Measurements from ENCODE around the gene ZNF862.

The ZNF862 gene

DNA sequence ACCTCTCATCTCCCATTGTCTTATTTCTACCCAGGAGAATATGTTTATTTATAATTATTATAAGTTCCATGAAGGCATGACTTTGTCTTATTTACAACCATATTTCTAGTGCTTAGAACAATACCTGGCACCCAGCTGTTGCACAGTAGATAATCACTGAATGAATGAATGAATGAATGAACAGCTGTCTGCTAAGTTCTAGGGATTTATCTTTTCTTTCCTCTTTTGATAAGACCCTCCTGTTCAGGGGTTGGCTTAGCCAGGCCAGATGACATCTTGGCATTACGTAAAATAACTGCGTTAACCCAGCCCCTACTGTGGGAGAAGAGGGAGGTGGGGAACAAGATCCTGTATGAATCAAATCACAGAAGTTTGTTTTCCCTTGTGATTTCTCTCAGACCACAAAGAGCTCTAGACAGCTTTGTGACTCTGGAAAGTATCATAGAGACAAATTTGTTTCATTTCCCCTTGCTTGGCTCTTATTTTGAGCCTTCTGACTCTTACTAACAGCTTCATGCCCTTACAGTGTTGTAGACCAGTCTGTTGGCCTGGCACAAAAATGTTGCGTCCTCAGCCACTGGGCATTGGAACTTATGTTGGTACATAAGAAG lies 8.4 kb downstream of the ZNF862 start:
- DNase-seq: no peak

DNA sequence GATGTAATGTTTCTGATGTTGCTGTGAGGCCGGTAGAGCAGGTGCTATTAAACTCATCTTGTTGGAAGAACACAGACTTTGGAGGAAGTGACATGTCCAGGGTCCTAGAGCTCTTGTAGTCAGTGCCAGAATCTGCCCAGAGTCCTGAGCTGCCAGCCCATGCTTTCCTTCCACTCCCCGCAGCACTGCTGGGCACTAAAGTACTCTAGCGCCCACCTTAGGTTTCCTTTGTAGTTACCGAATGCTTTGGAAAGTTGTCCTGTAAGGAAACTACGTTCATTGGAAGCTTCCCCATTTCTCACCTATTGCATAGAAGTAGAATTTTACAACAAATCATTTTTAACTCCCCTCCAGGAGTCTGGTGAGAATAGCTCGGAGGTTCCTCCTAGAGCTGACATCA lies 11.0 kb downstream of the ZNF862 start:
- DNase-seq: no peak

DNA sequence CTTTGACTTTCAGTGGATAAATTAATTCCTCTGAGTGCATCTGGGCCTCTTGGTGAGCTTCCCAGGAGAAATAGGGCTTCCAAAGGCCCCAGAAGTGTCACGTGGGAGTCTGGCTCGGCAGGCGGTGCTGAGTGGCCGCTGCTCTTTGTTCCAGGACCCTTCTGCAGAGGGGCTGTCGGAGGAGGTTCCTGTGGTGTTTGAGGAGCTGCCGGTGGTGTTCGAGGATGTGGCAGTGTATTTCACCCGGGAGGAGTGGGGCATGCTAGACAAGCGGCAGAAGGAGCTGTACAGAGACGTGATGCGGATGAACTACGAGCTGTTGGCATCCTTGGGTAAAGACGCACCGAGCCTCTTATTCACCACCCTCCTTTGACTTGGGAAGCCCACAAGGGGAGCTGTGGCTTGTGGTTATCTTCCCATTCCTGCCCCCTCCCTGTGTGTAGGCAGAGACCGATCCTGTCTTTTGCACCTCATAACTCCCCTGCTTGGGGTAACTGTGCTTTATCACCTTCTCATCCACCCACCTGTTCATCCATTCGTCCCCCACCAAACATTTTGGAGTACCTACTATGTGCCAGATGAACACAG lies 11.9 kb downstream of the ZNF862 start:
- DNase-seq: no peak

DNA sequence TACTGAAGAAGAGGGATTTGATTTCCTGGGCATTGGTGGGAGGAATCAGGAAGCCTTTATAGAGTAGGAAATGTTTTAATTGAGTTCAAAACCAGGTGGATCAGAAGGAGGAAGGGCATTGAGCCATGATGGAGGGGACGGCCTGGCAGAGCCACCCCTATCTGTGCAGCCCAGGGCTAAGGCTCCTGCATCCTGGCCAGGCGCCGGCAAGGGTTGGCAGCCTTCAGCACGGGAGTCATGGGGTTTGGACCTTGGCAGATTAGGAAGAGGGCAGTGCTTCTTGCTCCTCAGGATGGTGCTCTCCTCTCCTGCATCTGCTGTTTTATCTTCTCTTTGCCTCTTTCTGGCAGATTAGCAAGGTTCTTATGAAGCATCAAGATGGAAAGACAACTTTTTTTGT lies 12.5 kb downstream of the ZNF862 start:
- no peak for DNase-seq

DNA sequence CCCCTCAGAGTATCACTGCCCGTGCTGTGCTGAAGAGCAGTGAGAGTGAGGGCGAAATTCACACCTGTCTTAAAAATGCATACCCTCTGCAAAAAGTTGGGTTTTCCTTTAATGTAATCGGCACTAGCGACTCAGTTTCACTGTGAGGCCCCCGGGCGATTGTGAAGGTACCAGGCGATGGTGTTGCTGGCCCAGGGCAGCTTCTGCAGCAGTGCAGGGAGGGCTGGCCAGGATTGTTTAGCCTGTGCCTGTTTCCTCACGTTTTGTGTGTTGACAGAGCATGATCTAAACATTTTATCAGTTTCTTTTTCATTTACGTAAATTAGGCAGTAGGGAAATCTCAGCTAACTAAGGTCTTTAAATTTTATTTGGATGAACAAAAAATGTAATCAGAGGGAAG lies 13.3 kb downstream of the ZNF862 start:
- DNase-seq: no peak

DNA sequence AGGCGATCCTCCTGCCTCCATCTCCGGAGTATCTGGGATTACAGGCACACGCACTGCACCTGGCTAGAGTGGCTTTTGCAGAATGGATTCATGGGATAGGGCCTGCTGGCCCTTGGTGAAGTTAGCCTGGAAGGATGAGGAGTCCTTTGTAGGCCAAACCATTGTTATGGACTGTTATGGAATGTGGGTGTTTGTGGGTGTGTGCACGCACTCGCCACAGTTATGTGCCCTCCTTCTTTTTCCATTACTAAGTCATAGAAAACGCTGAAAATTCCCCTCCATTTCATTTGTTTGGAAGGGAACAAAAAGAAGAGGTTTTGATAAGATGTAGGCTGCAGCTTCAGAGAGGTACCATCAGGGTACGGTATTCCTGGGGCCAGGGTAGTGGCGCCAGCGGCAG lies 15.0 kb downstream of the ZNF862 start:
- DNase-seq: no peak

DNA sequence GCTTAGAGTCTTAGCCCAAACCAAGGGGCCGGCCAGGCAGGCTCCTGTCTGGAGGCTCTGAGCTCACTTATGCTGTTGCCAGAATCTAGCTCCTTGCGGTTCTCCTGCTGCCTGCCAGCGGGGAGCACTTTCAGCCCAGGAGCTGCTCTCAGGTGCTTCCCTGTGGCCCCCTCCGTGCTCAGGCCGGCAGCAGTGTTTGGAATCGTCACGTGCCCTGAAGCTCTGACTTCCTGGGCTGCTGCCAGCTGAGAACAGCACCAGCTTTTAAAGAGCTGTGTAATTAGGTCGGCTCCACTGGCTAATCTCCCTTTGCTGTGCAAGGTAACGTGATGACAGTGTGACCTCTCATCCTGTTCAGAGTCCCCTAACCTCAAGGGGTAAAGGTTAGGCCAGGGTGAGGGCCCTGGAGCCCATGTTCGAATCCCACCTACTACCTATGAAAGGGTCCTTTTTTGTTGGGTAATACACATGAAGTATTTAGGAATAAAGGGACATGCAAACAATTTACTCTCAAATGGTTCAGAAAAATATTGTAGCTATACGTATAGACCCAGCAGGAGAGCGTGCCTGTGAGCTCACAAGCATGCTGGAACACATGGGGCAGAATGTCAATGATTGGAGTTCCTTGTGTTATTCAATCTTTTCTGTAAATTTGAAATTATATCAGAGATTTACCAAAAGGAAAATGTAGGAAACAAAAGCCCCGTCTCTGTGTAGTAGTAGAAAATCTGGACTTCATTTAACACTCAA lies 16.6 kb downstream of the ZNF862 start:
- peak; percentile 48 for DNase-seq

DNA sequence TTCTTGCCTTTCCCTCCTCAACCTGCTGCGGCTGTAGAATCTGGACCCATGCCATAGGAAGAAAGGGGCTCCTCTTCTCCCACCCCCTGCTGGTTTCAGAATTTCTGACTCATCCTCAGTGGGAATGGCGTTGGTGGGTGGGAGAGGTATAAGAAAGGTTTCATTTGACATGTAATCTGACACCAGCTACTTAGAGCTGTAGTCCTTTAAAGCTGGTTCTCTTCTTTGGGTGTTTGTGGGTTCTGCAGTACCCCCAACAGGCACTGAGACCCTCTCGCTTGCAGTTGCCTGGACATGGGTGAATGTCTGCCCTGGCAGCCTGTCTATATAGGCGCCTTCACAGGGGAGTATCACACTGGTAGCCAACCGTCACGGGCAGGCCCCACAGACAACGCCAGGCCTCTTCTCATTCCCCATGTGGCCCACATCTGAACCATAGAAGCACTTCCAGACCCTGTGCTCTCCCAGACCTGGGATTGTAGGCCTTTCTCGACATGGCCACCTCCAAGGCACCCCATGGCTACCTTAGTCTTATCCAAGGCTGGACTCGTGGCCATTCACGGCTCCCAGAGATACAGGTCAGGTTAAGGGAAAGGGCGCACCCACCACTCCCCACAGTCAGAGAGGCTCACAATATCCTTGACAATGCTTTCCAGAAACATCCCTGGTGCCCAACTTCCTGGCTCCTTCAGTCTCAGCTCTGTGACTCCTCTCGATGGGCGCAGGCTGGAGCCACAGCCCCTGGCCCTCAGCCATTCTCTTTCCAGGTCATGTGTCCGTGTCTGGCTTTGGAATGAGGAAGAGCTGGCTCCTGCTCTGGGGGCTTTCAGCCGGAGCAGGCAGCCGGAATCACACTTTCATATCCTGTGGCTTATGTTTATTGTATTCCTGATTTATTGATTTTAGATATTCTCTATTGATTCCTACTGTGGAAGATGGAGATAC lies 17.5 kb downstream of the ZNF862 start:
- peak; percentile 96 for DNase-seq

DNA sequence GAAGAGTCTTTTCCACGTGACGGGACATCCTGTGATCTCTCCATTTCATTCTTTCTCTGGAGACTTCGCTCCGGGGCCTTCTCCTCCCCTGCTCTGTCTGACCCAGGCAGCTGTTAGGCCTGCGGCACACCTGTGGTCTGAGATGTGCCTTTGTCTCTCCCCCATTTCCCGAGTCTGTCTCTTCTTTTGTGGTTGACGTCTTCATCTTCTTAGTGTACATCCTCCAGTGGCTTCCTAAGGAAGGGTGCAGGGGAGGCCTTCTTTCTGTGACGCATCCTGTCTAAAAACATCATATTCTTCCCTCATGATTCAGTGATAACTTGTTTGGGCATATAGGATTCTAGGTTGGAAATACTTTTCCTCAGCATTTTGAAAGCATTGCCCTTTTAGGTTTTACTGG lies 18.4 kb downstream of the ZNF862 start:
- no peak for DNase-seq

DNA sequence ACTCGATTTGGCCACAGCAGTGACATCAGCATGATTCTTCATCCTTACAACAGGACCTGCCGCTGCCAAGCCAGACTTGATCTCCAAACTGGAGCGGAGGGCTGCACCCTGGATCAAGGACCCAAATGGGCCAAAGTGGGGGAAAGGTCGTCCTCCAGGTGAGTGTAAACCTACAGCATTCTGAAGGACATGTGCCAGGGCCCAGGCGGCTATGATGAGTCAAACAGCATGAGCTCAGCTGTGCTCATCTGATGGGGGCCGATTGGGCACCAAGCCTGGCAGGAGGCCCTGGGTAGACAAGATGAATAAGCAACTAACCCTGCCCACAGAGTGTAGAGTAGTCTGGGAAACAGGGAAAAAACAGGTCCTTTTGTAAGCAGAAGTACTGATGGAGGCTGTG lies 21.2 kb downstream of the ZNF862 start:
- no peak for DNase-seq

DNA sequence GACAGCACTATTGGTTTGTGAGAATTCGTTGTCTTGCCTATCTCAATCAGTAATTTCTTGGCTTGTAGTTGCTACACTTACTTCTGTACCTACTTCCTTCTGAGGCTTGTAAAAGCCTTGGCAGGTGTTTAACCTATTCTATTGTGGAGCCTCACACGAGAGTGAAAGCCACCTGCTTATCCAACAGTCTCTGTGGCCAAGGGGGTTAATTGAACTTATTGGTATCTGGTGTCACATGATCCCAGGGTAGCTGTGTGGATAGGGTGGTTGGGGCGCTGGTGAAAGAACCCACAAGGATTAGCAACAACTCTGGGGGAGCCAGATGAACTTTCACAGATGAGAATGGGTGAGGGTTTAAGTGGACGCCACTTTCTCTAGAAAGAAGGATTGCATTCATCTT lies 21.7 kb downstream of the ZNF862 start:
- no peak for DNase-seq

DNA sequence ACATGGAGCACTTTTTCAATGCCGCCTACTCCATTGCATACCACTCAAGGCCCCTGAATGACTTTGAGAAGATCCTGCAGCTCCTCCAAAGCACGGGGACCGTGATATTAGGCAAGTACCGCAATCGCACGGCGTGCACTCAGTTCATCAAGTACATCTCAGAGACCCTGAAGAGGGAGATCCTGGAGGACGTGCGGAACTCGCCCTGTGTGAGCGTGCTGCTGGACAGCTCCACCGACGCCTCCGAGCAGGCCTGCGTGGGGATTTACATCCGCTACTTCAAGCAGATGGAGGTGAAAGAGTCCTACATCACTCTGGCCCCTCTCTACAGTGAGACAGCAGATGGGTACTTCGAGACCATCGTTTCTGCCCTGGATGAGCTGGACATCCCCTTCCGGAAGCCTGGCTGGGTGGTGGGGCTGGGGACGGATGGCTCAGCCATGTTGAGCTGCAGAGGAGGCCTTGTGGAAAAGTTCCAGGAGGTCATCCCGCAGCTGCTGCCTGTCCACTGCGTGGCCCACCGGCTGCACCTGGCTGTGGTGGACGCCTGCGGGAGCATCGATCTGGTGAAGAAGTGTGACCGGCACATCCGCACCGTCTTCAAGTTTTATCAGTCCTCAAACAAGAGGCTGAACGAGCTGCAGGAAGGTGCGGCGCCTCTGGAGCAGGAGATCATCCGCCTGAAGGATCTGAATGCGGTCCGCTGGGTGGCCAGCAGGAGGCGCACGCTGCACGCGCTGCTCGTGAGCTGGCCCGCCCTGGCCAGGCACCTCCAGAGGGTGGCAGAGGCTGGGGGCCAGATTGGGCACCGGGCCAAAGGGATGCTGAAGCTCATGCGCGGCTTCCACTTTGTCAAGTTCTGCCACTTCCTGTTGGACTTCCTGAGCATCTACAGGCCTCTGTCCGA lies 22.9 kb downstream of the ZNF862 start:
- DNase-seq: no peak

DNA sequence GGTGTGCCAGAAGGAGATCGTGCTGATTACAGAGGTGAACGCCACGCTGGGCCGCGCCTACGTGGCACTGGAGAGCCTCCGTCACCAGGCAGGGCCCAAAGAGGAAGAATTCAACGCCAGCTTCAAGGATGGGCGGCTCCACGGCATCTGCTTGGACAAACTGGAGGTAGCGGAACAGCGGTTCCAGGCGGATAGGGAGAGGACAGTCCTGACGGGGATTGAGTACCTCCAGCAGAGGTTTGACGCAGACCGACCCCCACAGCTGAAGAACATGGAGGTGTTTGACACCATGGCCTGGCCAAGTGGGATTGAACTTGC lies 23.5 kb downstream of the ZNF862 start:
- DNase-seq: no peak

DNA sequence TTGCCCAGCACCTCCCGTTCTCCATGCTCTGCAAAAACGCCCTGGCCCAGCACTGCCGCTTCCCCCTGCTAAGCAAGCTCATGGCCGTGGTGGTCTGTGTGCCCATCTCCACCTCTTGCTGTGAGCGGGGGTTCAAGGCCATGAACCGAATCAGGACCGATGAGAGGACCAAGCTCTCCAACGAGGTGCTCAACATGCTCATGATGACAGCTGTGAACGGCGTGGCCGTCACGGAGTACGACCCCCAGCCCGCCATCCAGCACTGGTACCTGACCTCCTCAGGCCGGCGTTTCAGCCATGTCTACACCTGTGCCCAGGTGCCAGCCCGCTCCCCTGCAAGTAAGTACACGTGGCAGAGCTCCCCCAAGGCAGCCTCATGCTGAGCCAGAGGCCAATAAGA lies 24.0 kb downstream of the ZNF862 start:
- DNase-seq: no peak

DNA sequence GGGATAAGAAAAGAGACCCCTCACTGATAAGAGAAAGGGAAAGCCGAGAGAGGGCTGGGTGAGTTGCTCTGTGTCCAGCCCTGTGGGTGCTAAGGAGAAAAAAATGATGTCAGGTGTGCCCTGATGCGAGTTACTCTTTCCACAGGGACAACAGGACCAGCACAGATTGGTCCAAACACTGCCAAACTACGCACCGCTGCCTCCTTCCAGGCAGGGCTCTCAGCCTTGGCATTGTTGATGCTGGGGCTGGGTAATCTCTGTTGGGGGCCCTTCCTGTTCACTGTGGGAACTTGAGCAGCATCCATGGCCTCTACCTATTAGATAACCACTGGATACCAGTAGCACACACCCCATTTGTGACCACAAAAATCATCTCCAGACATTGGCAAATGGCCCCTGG lies 25.3 kb downstream of the ZNF862 start:
- no peak for DNase-seq

DNA sequence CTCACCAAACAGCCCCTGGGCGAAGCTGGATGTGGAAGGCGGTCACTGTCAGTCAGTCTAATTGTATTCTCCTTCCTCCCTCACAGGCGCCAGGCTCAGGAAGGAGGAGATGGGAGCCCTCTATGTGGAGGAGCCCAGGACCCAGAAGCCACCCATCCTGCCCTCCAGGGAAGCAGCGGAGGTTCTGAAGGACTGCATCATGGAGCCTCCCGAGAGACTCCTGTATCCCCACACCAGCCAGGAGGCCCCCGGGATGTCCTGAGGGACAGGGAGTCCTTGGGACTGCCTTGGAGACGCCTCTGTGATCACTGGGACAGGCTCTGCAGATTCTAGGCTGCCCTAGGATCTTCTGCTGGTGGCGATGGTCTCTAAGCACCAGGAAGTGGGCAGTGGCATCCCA lies 25.8 kb downstream of the ZNF862 start:
- no peak for DNase-seq

DNA sequence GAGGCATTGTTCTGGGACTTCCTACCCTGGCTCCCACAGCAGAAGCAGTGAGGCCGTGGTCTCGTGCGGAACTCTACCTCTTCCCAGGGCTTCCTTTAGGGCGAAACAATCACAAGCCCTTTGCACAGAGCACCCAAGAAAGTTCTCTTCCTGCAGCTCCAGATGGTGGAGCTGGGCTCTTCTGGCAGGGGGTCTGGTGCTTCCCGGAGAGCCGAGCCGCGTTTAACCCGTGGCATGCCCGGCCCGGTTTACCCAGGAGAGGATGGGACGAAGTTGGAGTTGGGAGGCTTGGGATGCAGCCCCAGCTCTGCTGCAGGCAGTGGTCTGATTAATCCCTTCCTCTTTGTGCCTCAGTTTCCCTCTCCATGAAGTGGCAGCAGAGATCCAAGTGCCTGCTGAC lies 26.6 kb downstream of the ZNF862 start:
- no peak for DNase-seq

DNA sequence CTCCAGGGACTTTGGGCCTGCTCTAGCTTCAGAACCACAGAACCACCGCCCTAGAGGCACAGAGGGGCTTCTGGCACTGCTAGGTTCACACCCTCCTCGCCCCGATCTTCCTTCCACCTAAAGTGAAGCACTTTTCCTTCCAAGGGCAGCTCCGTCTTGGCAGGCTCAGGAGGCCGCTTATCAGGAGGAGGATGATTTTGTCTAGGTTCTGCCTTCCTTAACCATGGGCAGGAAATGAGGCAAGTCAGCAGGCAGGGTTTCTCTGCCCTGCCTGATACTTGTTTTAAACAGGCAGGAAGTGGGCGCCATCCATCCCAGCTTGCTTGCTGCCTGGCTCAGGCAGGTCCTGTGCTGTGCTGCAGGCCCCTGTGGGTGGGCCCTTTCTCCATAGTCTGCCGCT lies 27.3 kb downstream of the ZNF862 start:
- peak; percentile 6 for DNase-seq

DNA sequence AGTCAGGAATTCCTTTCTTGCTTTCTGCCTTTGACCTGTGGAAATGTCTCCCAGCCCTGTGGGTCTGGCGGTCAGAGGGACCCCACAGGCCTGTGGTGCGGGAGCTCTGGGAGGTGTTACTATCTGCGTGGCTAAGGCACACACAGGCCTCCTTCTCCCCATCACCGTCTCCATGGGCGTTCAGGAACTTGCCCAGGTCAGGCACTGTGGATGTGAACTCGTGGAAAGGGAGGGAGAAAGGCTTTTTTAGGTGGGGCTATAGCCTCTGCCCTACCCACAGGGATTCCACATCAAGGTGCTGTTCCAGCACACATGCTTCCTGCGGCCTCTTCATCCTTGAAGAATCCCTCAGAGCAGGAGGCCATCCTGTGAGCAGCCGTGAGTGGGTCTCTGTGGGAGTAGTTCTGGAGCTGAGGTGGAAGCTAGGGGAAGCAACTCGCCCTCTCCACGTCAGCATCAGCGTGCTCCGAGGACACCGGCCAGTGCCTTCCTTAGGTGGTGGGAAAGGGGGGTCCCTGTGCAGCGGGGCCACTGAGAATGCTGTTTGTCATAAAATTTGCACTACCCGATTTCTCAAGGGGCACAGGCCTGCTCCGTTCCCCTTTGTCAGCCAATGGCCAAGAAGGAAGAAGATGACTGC lies 28.1 kb downstream of the ZNF862 start:
- DNase-seq: no peak

DNA sequence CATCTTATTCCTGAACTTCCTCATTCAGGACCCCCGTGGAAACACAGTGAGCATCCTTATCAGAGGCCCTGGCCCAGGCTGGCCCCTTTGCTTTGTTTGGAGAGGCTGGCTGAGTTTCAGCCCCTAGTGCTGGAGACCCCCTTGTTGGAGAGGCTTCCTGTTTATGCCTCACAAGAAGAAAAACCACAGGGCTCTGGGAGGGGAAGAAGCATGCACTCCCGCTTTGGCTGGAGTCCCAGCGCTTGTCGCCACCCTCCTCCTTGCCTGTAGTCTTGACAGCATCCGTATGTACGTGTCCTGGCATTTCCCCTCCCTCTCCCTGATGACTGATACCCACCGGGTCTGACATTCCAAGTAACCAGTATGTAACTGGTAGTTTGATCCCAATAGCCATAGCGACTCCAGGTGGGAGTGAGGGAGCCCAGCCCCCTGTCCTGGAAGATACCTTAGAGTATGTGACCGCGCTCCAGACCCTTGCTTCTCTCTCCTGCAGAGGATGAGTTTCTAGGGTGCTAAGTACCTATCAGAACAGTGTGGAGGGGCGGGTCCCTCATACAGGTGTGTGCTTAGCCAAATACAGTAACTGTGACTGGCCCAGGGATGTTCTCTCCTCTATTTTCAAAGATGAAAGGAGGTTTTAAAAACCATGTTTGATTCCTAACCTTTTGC lies 28.7 kb downstream of the ZNF862 start:
- DNase-seq: peak; percentile 70
